Gastrocnemius medialis (tissue), 4 donors: Measurements from ENCODE around the gene LUC7L3.

ENCODE experiments used
- POLR2A ChIP-seq, 2 donors: fragments of 450-650 bp; IDR thresholded peaks; one replicate each; pipeline ENCODE4 v1.6.1; 2017; ENCODE audit warnings: antibody characterized with exemption in 2 of 2, mild to moderate bottlenecking in 2 of 2, moderate library complexity in 2 of 2
- TF ChIP-seq, protein P1 (sequence below), 5 experiments: fragments of 450-650 bp in 3 of 5; fragments of 200-600 bp in 2 of 5; sonication (generic) in 2 of 5; IDR thresholded peaks in 4 of 5; conservative IDR thresholded peaks in 1 of 5; 1 replicate in 4 of 5; 2 replicates in 1 of 5; pipeline ENCODE4 v1.5.1; 2016 to 2019; ENCODE audit warnings: antibody characterized with exemption in 5 of 5, mild to moderate bottlenecking in 3 of 5, moderate library complexity in 3 of 5

DNA sequence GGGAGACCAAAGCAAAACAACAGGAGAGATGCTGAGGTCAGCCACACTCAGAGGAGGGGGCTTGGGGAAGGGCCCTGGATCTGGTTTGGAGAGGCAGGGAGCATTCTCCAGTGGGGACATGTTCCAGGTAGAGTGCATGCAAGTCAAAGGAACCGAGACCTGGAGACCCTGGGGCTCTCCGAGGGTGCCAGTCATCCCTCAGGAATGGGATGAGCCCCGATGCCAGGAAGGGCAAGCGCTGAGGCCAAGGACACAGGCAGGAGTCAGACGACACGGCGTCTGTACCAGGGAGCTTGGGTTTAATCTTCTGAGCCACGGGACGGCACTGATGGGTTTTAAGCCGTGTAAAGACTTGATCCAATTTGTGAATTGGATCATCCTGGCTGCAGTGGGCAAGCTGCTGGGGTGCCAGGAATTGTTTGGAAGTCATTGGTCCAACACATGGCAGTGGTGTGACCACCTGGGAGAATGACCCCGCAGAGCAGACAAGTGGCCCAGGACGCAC, 80.8 kb downstream of the LUC7L3 start:
- TF ChIP-seq, protein P1, sequence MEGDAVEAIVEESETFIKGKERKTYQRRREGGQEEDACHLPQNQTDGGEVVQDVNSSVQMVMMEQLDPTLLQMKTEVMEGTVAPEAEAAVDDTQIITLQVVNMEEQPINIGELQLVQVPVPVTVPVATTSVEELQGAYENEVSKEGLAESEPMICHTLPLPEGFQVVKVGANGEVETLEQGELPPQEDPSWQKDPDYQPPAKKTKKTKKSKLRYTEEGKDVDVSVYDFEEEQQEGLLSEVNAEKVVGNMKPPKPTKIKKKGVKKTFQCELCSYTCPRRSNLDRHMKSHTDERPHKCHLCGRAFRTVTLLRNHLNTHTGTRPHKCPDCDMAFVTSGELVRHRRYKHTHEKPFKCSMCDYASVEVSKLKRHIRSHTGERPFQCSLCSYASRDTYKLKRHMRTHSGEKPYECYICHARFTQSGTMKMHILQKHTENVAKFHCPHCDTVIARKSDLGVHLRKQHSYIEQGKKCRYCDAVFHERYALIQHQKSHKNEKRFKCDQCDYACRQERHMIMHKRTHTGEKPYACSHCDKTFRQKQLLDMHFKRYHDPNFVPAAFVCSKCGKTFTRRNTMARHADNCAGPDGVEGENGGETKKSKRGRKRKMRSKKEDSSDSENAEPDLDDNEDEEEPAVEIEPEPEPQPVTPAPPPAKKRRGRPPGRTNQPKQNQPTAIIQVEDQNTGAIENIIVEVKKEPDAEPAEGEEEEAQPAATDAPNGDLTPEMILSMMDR (IDR thresholded peaks at IDR 0.05 in 4 of 5, conservative IDR thresholded peaks at IDR 0.05 in 1 of 5) = no peak
- no peak for TF ChIP-seq POLR2A (IDR thresholded peaks at IDR 0.05)
